RKO (cell line): Measurements from ENCODE around the gene TENM3.
"Not testable (repeated sequence)": the region's sequence is repeated elsewhere in the genome, so short reads cannot be mapped to it uniquely, and the experiment has no call there.

Experiments
- DNase-seq: peaks from one replicate; pipeline ENCODE4 v3.0.0-alpha.2; 2016; ENCODE audit warnings: low spot score

TENM3 gene

DNA sequence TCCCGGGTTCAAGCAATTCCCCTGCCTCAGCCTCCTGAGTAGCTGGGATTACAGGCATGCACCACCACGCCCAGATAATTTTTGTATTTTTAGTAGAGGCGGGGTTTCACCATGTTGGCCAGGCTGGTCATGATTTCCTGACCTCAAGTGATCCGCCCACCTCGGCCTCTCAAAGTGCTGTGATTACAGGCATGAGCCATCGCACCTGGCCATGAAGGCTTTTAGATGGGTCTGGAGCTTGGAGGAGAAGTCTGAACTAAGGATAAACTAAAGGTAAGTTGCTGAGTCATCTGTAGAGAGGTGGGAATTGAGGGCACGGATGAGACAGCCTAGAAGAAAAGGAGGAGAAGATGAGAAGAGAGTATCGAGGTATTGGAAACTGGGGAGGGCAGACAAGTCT is at the start of gene TENM3:
TENM3 (plus strand) TSS at position 199 of the 400 bp plus-strand sequence. CDS start 80,619 bp downstream, outside the sequence.
- DNase-seq, result not testable (repeated sequence)

DNA sequence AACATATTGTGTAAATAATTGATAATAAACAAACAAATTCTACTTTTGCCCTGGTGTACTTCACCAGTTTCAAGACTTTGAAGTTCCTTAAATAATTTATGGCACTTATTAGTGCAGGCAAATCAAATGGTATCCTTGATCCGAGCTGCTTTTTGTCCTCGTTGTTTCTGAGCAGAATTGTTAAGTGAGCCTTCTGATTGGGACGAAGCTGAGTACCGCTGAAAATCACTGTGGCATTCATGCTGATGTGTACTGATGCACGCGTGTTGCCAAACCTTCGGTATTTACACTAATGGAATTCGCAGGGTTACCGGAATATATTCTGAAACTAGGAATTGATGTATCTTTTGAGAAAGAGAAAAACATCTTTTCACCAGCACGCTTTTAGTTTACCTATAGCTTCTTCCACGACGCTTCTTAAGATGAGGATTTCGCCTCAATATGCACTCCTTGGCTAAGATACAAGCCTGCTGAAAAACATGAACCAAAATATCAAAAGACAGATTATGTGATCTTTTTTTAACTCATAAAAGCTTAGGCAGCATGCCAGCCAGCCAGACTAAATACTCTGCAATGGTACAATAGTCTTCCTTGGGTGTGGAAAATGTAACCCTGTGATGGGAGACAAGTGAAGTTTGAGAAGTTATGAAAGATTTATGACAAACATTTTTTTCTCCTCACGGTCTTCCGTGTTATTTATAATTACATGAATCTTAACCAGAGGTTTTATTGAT is 48.9 kb upstream of the TENM3 start:
- no peak for DNase-seq

DNA sequence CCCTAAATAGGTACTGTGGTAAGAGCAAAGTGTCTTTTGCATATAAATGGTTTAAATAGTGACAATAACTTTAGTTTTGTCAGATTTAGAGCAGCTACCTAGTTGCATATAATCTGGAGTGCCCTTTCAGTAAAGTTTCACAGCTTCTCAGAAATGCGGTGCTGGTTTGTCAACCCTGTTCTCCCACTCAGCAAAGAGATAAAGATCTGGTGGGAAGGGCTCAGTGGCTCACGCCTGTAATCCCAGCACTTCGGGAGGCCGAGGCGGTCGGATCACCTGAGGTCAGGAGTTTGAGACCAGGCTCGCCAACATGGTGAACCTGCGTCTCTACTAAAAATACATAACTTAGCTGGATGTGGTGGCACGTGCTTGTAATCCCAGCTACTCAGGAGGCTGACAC is 45.6 kb upstream of the TENM3 start:
- DNase-seq, result no peak

DNA sequence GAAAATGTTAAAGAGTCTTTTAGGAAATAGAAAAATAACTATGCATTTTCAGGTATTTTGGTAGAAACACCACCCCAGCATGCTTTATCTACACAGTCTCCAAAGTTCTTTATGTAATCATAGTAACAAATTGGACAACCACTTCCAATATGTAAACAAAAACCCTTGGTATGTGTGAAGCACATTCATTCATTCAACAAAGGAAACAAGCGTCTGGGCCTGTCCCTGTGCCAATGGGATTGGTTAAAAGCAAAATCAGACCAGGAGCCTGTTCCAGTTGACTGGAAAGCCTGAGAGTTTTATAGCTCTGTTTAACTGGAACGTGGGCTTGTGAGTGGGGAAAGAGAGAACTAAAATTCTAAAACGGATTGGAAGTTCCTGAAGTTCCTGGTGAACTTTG is 41.3 kb upstream of the TENM3 start:
- DNase-seq, result no peak

DNA sequence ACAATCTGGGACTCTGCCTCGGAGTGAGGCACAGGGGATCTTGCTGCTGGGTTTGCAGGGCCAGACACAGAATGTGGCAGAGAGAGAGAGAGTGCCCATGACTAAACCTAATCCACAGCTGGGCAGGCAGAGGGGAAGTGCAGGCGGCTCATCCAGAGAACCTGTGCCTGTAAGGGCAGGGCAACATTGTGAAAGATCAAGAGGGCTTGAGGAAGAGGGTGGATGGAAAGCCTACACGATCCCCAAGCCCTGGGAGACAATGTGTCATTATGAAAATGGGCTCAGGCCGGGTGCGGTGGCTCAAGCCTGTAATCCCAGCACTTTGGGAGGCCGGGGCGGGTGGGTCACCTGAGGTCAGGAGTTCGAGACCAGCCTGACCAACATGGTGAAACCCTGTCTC is 40.6 kb upstream of the TENM3 start:
- DNase-seq, result no peak

DNA sequence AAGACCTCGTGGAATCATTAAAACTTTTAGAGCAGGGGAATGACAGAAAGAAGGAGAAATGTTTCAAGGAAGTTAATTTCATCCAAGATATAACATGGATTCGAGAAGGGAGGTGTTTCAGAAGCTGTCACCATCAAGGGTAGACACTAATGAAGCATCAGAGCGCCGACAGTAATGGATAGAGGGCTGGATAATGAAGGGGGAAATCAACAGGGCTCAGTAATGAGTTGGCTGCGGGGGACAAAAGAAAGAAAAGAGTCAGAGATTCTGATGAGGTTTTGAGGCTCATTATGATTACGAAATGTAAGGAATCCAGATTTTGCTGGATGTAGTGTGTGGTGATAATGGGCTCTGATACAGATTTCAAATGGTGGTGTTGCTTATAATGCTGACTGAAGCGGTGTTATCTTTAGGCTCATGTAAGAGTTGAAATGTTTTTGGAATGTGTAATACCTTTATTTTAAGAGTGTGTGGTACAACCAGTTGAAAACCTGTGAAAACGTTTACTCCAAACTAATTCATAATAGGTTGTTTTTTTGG is 39.3 kb upstream of the TENM3 start:
- DNase-seq, result no peak

DNA sequence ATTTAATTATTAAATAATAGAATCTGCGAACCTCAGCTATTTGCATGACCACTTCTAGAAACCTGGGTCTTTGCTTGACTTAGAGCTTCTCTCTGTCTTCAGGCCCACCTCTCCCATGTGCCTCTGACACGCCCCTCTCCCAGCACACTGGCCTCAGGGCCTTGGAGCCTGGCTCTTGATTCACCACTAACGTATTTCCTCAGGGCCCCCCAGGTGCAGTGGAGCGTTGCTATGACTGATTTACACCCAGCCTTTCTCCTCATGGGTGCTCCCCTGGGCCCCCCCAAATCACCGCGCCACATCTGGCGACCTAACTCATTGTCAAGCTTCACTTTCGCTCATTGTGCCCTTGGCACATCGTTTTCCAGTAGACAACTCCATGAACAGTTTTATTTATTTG is 37.9 kb upstream of the TENM3 start:
- no peak for DNase-seq

DNA sequence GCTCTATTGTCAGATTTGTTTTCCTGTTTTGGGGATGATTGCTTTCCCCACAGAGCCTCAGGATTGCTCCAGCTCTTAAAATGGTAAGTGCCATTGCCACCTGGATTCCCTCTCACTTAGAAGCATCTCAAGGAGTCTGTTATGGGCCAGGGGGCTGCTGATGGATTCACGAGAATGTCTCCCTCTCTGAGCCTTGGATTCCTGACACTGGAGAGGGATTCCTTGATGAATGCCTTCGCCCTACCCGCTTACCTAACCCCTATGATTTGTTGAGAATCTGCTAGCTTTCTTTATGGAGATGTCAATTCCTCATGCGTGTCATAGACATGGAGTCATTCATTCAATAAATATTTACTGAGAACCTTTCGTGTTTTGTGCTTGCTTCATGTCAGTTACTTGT is 36.9 kb upstream of the TENM3 start:
- no peak for DNase-seq

DNA sequence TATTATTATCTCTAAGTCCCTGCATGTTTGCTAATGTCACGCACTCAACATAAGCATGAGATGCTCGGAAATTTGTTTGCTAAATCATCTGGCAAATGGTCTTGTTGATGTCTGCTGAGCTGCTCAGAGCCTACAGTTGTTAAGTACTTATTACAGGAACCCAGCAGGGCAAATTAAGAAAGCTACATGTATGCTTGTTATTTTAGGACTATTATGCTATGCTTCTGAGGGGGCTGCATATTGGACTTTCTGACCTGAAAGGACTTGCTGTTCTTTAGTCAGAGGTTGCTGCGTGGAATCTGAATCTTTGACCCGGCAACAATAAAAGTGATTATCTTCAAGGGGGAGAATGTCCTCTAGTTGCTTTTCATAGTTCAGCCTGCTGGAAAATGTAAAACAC is 36.3 kb upstream of the TENM3 start:
- DNase-seq, result no peak

DNA sequence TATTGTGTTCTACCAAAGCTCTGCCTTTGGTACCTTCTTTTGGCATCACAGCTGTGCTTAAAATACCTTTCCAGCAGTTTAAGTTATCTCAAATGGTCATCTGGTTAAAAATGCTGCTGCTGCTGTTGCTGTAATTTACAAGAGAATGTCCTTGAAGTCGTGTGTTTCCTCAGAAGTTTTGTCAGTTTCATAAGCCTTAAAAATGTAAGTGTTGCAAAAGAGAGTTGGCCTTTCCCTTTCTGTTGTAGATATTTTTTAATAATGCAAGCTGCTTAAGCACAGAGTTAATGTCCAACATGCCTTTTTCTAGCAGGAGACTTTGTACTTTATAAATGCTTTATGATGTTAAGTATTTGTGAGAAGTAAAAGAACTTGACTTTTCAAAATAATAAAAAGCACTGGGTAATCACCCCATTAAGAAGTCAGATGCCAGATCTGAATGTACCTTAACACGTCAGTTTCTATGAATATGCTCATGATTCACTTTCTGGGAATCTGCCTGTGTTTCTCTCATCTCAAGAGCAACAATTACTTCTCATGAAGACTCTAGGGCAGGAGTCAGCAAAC is 35.3 kb upstream of the TENM3 start:
- peak; percentile 64 for DNase-seq

DNA sequence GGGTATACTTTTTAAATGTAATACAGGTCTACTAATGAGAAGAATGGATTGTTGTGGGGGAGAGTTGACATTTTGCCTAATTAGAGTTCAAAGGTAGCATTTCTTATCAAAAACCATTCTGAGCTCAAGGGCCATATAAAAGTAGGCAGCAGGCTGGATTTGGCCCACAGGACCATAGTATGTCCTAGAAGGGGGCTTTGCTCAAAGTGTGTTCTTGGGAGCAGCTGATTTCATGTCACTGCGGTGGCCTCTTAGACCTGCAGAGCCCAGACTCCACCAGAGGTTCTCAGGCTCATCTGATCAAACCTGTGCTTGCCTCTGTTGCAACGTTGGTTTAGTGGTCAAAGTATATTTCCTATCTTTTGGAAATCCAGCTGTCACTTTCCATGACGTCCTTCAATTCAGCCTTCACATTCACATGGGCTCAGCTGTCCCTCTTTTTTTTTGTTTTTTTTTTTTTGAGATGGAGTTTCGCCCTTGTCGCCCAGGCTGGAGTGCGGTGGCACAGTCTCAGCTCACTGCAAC is 34.6 kb upstream of the TENM3 start:
- no peak for DNase-seq

DNA sequence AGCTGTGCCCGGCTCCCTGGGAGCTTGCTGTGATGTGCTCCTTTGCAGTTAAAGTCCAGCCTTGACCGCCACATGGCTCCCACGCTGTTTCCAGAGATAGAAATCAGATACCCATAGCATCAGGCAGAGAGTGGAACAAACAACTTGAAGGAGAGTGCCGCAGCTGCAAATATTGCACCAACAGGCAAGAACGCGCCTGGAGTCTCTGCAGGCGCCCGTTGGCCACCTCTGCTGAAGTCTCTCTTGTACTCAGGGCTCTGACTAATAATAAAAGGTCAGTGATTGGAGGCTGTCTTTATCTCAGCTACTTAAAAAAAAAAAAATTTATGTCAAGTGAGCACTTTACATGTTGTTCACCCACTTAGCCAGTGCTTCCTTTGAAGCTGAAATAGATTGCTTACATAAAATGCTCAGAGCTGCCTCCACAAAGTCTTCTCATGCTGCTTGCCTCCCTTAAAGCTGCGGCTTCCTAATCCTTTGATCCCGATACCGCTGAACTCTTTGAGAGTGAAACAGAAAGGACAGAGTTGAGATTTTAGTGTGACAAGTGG is 30.9 kb upstream of the TENM3 start:
- DNase-seq, result no peak

DNA sequence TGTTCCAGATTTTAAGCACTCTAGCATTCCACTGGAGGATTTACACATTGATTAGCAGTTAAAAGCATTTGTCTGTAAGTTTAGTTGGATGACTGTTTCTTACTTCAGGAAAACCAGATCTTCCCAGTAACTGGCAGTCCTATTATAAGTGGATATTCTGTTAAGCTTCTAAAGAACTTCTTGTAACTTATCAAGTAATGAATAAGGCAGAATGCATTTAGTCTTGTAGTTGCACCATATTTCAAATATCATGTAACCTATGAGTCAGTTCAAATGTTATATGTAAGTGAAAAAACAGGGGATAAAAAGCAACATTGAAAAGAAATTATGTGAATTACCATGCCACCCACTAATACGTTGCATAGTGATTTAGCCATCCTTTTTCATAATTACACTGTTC is 30.2 kb upstream of the TENM3 start:
- DNase-seq, result no peak

DNA sequence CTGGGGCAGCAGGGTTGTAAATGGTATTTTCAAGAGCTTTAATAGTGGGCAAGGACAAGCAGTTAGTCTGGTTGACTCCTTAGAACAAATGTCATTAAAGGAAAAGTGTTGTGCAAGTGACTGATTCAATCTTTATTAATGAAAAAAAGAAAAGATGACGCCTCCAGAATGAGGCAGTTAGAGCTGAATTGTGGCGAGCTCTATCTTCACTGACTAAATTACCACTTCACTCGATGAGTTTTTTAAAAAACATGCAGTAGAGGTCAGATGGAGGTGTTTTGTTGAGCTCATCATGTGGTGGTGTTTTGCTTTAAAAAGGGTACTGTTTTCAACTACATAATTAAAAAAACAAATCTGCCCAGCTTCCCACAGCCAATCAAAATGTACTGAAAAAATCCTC is 28.1 kb upstream of the TENM3 start:
- no peak for DNase-seq

DNA sequence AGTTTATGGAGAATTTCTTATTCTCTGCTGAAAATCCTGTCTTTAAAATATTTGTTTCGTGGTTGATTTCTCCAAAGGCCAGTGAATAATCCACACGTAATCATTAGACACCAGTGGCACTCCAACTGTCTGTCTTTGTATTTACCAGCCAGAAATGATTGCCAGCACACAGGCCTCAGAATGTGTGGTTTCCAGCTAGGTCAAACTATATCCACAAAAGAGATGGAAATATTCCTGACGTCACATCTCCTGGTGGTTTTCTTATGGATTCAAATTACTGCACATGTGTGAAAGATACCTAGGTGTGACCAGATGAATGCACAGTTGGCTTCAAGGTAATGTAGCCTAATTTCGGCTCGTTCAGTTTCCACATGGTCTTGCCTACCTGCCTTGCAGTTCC is 27.2 kb upstream of the TENM3 start:
- DNase-seq, result no peak

DNA sequence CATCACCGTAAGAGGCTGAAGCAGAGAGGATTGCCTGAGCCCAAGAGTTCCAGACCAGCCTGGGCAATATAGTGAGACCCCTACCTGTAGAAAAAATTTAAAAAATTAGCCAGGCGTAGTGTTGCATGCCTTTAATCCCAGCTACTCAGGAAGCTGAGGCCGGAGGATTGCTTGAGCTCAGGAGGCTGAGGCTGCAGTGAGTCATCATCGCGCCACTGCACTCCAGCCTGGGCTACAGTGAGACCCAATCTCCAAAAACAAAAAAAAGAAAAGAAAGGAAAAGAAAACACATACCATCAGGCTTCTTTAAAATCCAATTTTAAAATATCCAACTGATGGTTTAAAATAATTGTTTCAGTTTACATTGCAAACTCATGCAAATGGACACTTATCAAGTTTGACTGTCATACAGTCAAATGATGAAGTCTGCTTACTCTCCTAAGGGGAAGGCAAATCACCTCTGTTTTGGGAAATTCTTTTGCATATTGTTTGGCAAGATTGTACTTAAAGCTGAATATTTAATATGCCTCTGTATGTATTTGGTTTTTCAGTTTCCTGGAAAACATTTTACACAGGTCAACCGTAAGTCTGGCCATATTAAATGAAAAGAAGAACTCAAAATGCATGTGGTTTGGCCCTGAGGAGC is 23.7 kb upstream of the TENM3 start:
- peak; percentile 22 for DNase-seq

DNA sequence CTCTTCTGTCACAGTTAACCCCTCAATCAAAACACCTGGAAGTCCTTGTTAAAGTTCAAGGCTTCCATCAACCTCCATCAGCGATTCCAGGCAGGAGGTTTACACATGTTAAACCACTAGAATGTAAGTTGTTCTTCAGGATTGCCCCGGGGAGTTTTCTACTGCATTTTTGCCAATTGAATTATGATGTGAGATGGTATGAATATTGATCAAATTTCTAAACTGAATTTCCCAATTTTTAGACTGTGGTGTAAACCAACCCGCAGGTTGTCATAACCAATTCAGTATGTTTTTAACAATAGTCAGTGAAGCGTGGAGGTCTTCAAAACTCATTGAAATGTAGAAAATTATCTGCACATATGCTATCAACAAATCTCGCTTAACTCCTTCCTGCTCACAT is 21.2 kb upstream of the TENM3 start:
- no peak for DNase-seq

DNA sequence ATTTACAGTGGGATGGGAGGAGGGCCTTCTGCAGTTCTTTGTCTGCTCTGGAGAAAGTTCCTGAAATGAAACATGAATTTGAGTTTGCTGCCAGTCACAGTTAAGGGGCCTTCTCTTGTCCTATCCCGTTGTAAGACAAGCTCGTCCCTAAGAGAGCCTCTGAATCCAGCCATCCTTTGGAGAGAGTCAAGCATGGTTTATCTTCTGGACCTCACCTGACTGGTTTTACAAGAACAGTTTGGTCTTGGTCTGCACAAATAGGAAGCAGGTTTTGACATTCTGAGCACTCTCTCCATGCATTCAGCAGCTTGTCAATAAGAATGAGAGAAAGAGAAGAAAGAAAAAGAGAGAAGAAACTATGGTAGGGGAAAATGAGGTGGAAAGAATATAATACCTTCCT is 20.4 kb upstream of the TENM3 start:
- DNase-seq, result no peak

DNA sequence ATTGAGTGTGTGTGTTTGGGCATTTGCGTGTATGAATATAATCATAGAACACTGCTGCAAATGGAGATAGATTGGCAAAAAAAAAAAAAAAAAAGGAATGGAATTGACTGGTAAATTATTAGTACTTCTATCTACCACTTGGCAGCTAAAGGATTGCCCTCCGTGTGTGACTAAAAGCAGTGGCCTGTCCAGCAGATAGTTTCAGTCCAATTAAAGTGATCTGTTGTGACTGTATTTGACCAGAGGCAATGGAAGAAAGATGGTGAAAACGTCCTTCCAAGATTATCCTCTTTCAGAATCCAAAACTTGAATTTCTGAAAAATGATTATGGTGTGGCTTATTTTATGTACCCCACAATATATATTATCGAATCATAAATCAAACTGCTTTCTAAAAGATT is 19.5 kb upstream of the TENM3 start:
- DNase-seq, result no peak

DNA sequence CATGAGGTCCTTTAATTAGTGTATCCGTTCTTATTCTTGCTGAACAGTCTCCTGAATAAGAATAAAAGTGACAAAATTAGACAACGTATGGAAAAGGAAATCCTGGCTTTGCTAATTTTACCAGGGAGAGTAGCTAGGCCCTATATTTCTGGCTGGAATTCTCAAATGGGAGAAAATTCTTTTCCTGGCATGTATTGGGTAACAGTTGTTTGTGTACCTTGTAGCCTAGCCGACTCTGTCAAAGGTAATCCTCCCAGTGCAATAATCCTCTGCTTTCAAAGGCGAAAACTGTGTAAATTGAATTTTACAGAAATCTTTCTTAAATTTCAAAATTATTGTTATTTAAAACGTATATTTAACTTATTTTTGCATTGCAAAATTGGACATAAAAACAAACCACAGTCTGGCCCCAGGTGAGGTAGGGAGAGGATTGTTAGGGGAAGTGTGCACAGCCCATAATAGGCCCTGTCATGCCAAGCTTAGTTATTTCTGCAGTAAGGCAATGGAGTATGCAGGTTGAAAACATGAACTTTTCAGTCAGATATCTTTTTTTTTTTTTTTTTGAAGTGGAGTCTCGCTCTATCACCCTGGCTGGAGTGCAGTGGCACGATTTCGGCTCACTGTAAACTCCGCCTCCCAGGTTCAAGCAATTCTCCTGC is 18.9 kb upstream of the TENM3 start:
- no peak for DNase-seq

DNA sequence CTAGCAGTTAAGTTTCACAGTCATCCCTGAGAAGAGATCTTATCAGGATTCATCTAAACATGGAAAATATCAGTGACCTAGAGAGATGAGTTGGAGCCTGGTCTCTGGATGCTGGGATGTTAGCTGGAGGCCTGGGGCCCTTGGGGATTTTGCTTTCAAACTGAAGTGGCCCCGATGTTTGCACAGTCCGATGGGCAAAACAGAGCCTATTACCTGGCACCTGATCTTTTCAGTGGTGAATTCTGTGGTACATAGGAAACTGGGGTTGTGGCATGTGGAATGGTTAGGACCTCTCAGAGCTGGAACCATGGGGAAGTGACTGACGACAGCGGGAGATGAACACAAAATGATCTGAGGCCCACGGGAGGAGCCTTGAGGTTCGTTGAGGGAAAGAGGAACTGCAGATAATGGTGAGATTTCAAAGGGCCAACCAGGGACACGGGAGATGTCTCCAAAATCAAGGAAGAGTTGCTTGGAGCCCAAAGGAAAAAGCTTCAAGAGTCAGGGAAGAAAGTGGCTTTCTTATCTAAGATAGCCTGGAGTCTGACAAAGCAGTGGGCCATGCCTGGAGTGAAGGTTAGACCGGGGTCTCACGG is 17.8 kb upstream of the TENM3 start:
- no peak for DNase-seq

DNA sequence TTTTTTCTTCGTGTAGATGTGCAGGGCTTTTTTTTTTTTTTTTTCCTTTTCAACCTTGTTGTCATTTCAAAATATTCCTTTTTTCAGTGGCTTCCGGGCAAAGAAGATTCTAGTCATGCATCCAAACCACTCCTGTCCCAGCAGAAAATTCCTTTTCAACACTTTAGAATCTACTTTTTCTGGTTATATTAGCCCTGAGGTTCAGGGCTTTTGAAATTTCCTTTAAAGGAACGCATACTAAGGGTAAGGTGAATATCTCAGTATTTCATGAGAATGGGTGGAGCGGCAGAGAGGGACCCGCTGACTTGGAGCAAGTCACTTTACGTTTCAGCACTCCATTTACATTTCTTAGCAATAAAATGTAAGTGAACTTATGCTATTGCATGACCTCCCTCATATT is 15.6 kb upstream of the TENM3 start:
- DNase-seq, result no peak
